ENCODE measurements around the gene STUM. TPM values are rescaled to one million over a fixed set of nuclear protein-coding genes. Genes with fewer than 3 reads are reported as not detected.

Gene STUM
- total and polyA plus RNA-seq, 10 of the 15 experiments (the other 5 are each of a cell fraction or from before 2014, with no cell fraction given) = under 0.01 to 0.15 (median 0.09) TPM; not detected in 5

DNA sequence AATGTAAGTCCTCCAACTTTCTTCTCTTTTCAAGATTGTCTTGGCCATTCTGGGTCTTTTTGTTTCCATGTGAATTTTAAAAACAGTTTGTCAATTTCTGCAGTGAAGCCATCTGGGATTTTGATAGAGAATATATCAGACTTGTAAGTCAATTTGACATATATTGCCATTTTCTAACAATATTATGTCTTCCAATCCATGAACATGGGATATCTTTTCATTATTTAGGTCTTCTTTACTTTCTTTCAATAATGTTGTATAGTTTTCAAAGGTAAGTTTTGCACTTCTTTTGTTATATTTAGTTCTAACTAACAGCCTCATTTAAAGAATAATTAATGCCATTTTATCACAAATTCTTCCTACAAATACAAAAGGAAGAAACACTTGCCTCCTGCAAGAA is 73.4 kb downstream of the STUM start:
- in situ Hi-C loops (cut with MboI) (no loop called here), intact Hi-C loops (cut with micrococcal nuclease; ENCODE audit: unreplicated experiment) (no loop called here)
- no peaks in the 10 kb centered on the region; the same call in 1 of the 3 replicates for H3K9me3 ChIP-seq (replicated peaks; ENCODE audit: control insufficient read depth, insufficient read depth, low read length)
- POLR2A ChIA-PET = no interaction called here
- H3K4me2 ChIP-seq (ENCODE audit: control insufficient read depth, insufficient read depth) = no peak overlapping the region
- DNase-seq (ENCODE audit: low read depth, low spot score) (no peak), ATAC-seq (no peak), FAIRE-seq (no peak)
- SMC1A ChIA-PET (ENCODE audit: uncharacterized antibody, unreplicated experiment) = no interaction called here
- H3K27me3 ChIP-seq (replicated peaks in 1 of 2; ENCODE audit: control insufficient read depth in 2 of 2, insufficient read depth in 2 of 2, low read length in 1 of 2) = peaks cover 0 to 1% of the 10 kb centered on the region in 2 experiments; a peak in 1 of 4 replicates
- 0 out of 2 replicates have a peak, but pooled peaks cover under 1% of the 10 kb centered on the region for H3K4me1 ChIP-seq (ENCODE audit: control insufficient read depth, insufficient read depth, low read length)
- TF ChIP-seq STAT3 (IDR thresholded peaks at IDR 0.05; ENCODE audit: low read depth, low read length) (no peak), ZSCAN29 (IDR thresholded peaks at IDR 0.05) (no peak), RFX5 (IDR thresholded peaks at IDR 0.05; ENCODE audit: low read depth, low read length) (no peak), ZNF207 (IDR thresholded peaks at IDR 0.05; ENCODE audit: borderline replicate concordance) (no peak), NFYB (IDR thresholded peaks at IDR 0.05; ENCODE audit: insufficient read depth, low read depth, low read length) (no peak), ETV6 (conservative IDR thresholded peaks at IDR 0.05 in 1 of 2, IDR thresholded peaks at IDR 0.05 in 1 of 2; ENCODE audit: borderline replicate concordance in 1 of 2, low read depth in 1 of 2) (no peak), MTA3 (IDR thresholded peaks at IDR 0.05; ENCODE audit: borderline replicate concordance, low read length) (no peak), TCF7 (IDR thresholded peaks at IDR 0.05; ENCODE audit: borderline replicate concordance) (no peak), PML (IDR thresholded peaks at IDR 0.05; ENCODE audit: low read length) (no peak), YBX1 (IDR thresholded peaks at IDR 0.05) (no peak), ASH2L (IDR thresholded peaks at IDR 0.05; ENCODE audit: borderline replicate concordance, low read depth) (no peak), PAX8 (IDR thresholded peaks at IDR 0.05) (no peak), SP1 (IDR thresholded peaks at IDR 0.05; ENCODE audit: low read depth, low read length) (no peak), SMAD1 (IDR thresholded peaks at IDR 0.05; ENCODE audit: low read depth, partially characterized antibody) (no peak)
- TF ChIP-seq, protein P1, sequence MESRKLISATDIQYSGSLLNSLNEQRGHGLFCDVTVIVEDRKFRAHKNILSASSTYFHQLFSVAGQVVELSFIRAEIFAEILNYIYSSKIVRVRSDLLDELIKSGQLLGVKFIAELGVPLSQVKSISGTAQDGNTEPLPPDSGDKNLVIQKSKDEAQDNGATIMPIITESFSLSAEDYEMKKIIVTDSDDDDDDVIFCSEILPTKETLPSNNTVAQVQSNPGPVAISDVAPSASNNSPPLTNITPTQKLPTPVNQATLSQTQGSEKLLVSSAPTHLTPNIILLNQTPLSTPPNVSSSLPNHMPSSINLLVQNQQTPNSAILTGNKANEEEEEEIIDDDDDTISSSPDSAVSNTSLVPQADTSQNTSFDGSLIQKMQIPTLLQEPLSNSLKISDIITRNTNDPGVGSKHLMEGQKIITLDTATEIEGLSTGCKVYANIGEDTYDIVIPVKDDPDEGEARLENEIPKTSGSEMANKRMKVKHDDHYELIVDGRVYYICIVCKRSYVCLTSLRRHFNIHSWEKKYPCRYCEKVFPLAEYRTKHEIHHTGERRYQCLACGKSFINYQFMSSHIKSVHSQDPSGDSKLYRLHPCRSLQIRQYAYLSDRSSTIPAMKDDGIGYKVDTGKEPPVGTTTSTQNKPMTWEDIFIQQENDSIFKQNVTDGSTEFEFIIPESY (IDR thresholded peaks at IDR 0.05) = no peak
- no peaks in the 10 kb centered on the region for H3K36me3 ChIP-seq (ENCODE audit: control insufficient read depth in 2 of 2, insufficient read depth in 2 of 2, low read length in 1 of 2)
- H4K20me1 ChIP-seq (ENCODE audit: control insufficient read depth, insufficient read depth) = no peaks in the 10 kb centered on the region
- H2AFZ ChIP-seq (ENCODE audit: control insufficient read depth, low read depth, low read length) = no peak overlapping the region
- no peaks in the 10 kb centered on the region for H3K79me2 ChIP-seq (ENCODE audit: control insufficient read depth, insufficient read depth, low read length)
- RAD21 ChIA-PET (ENCODE audit: unreplicated experiment) = no interaction called here
- no peak overlapping the region for H3K4me3 ChIP-seq
- no peak overlapping the region for H3K27ac ChIP-seq (ENCODE audit: control insufficient read depth, insufficient read depth)
- H3K9ac ChIP-seq (ENCODE audit: control insufficient read depth, insufficient read depth, low read length) = no peak overlapping the region
- BruUV-seq (replicated peaks) = no TSS peak
- CTCF ChIA-PET = interaction anchor here (0.7 to 1.1 kb wide), 2 partner anchors 9 to 32 kb away, joined by 3 read pairs; no protein-coding TSS in a partner anchor
